Measurements from ENCODE around the gene GPR176.

GRCh38 chr15:39834256-39834655 lies 85.8 kb downstream of the GPR176 start:
- TF ChIP-seq CTCF (IDR thresholded peaks at IDR 0.05) (no peak), POLR2A (IDR thresholded peaks at IDR 0.05) (no peak)

Measured in thyroid gland (tissue), 4 donors.